H1 (cell line): ENCODE data around the gene VCX2. TPM values are rescaled to one million over a fixed set of nuclear protein-coding genes. Genes with fewer than 3 reads are reported as not detected.

Experiments used
- CTCF ChIA-PET: fragments of 300-600 bp; sonication (Branson Sonifier 250); formaldehyde crosslinking; loops from one replicate; lab custom pipeline; 2021; ENCODE audit not compliant: partially characterized antibody; lab: Charles Lee
- POLR2A ChIA-PET: fragments of 300-600 bp; sonication (Branson Sonifier 250); formaldehyde crosslinking; loops from one replicate; lab custom pipeline; 2021; ENCODE audit warnings: inconsistent platforms; ENCODE audit not compliant: partially characterized antibody; lab: Charles Lee
- DNase-seq, 2 experiments: peaks; one replicate each; pipeline versions ENCODE4 v3.0.0 to v3.0.0-alpha.2; 2010 to 2022; ENCODE audit warnings: low spot score in 2 of 2, low read depth in 1 of 2, mixed read lengths in 1 of 2
- FAIRE-seq: peaks from 2 replicates; lab custom pipeline; 2011; peaks lifted over from hg19 to GRCh38; lab: Jason Lieb, UNC
- H2AFZ ChIP-seq: 2 replicates; pipeline ENCODE4 v1.8.1; 2012; ENCODE audit warnings: low read length, inconsistent platforms
- H2AK5ac ChIP-seq: 2 replicates; pipeline ENCODE4 v1.6.1; 2013; ENCODE audit warnings: low read depth, low read length
- H2BK120ac ChIP-seq: replicated peaks from 2 replicates; pipeline ENCODE3; 2013; ENCODE audit warnings: low read depth, low read length, inconsistent platforms
- H2BK12ac ChIP-seq: 2 replicates; pipeline ENCODE4 v1.6.1; 2013; ENCODE audit warnings: low read depth, low read length
- H2BK15ac ChIP-seq: 2 replicates; pipeline ENCODE4 v1.6.1; 2013; ENCODE audit warnings: low read length
- H2BK20ac ChIP-seq: 2 replicates; pipeline ENCODE4 v1.6.1; 2013; ENCODE audit warnings: low read length
- H2BK5ac ChIP-seq: 2 replicates; pipeline ENCODE4 v1.6.1; 2013; ENCODE audit warnings: low read depth, low read length
- H3K14ac ChIP-seq: 2 replicates; pipeline ENCODE4 v1.6.1; 2013; ENCODE audit warnings: inconsistent platforms; ENCODE audit not compliant: insufficient read length
- H3K18ac ChIP-seq: 2 replicates; pipeline ENCODE4 v1.6.1; 2013; ENCODE audit warnings: low read length; ENCODE audit errors: extremely low read depth
- H3K23ac ChIP-seq: 2 replicates; pipeline ENCODE4 v1.6.1; 2013; ENCODE audit warnings: inconsistent platforms; ENCODE audit not compliant: insufficient read length
- H3K23me2 ChIP-seq: 2 replicates; pipeline ENCODE4 v1.6.1; 2013; ENCODE audit warnings: low read depth, low read length
- H3K27ac ChIP-seq: 2 replicates; pipeline ENCODE4 v1.6.1; 2011; ENCODE audit warnings: low read depth, low read length, inconsistent platforms
- H3K27me3 ChIP-seq, 4 experiments: replicated peaks in 1 of 4; 1 replicate in 1 of 4; 2 replicates in 3 of 4; pipeline versions ENCODE4 v1.6.1 to v1.8.1; 2011 to 2013; ENCODE audit warnings: low read length in 3 of 4, mild to moderate bottlenecking in 3 of 4, inconsistent platforms in 2 of 4, mixed read lengths in 2 of 4, moderate library complexity in 1 of 4; ENCODE audit not compliant: control insufficient read depth in 3 of 4, insufficient read depth in 3 of 4; ENCODE audit errors: extremely low read depth in 1 of 4
- H3K36me3 ChIP-seq, 4 experiments: 2 replicates each; pipeline versions ENCODE4 v1.6.1 to v1.8.1; 2011 to 2013; ENCODE audit warnings: mild to moderate bottlenecking in 4 of 4, low read length in 3 of 4, moderate library complexity in 2 of 4, control low read depth in 1 of 4, inconsistent platforms in 1 of 4; ENCODE audit not compliant: insufficient read depth in 4 of 4, control insufficient read depth in 2 of 4
- H3K4ac ChIP-seq: replicated peaks from 2 replicates; pipeline ENCODE3; 2013; ENCODE audit warnings: low read length, low read depth, mixed read lengths, inconsistent platforms; ENCODE audit not compliant: insufficient read length
- H3K4me1 ChIP-seq, 4 experiments: replicated peaks in 1 of 4; 1 replicate in 1 of 4; 2 replicates in 3 of 4; pipeline versions ENCODE4 v1.6.1 to v1.8.1; 2011 to 2013; ENCODE audit warnings: low read length in 3 of 4, inconsistent platforms in 2 of 4, mixed read lengths in 1 of 4; ENCODE audit not compliant: insufficient read depth in 4 of 4, control insufficient read depth in 3 of 4
- H3K4me2 ChIP-seq, 2 experiments: 2 replicates each; pipeline versions ENCODE4 v1.6.1 to v1.8.1; 2011 to 2013; ENCODE audit warnings: low read depth in 2 of 2, low read length in 2 of 2, control low read depth in 1 of 2, inconsistent platforms in 1 of 2, mild to moderate bottlenecking in 1 of 2; ENCODE audit not compliant: insufficient read depth in 1 of 2
- H3K4me3 ChIP-seq, 4 experiments: fragments of 200-600, 300-600 bp in 1 of 4; sonication (generic), shearing (Covaris generic), sonication (Bioruptor Twin) in 1 of 4; 2 replicates each; pipeline versions ENCODE4 v1.5.1 to v1.8.1; 2011 to 2016; ENCODE audit warnings: low read length in 4 of 4, low read depth in 3 of 4, control low read depth in 2 of 4, inconsistent platforms in 2 of 4, mild to moderate bottlenecking in 2 of 4, mixed read lengths in 1 of 4, moderate library complexity in 1 of 4; ENCODE audit not compliant: insufficient read depth in 2 of 4; ENCODE audit errors: extremely low read depth in 1 of 4
- H3K56ac ChIP-seq: replicated peaks from 2 replicates; pipeline ENCODE3; 2013; ENCODE audit warnings: low read depth, mild to moderate bottlenecking, mixed read lengths, low read length, inconsistent platforms; ENCODE audit not compliant: insufficient read length
- H3K79me1 ChIP-seq: 2 replicates; pipeline ENCODE4 v1.6.1; 2013; ENCODE audit warnings: low read depth, low read length, control low read depth
- H3K79me2 ChIP-seq, 2 experiments: 2 replicates each; pipeline versions ENCODE4 v1.6.1 to v1.8.1; 2012 to 2013; ENCODE audit warnings: low read length in 2 of 2, mild to moderate bottlenecking in 2 of 2, inconsistent platforms in 1 of 2; ENCODE audit not compliant: insufficient read depth in 2 of 2, control insufficient read depth in 1 of 2
- H3K9ac ChIP-seq, 4 experiments: replicated peaks in 1 of 4; 1 replicate in 1 of 4; 2 replicates in 3 of 4; pipeline versions ENCODE4 v1.6.1 to v1.8.1; 2011 to 2013; ENCODE audit warnings: low read depth in 3 of 4, low read length in 3 of 4, control low read depth in 2 of 4, mild to moderate bottlenecking in 2 of 4, moderate library complexity in 2 of 4, inconsistent platforms in 1 of 4; ENCODE audit errors: extremely low read depth in 1 of 4
- H3K9me3 ChIP-seq, 2 experiments: 2 replicates each; pipeline versions ENCODE4 v1.6.1 to v1.8.1; 2012 to 2013; ENCODE audit warnings: mild to moderate bottlenecking in 2 of 2, moderate library complexity in 2 of 2, control low read depth in 1 of 2, inconsistent platforms in 1 of 2, low read depth in 1 of 2, low read length in 1 of 2, mixed read lengths in 1 of 2; ENCODE audit not compliant: insufficient read depth in 2 of 2
- H4K20me1 ChIP-seq, 2 experiments: replicated peaks in 1 of 2; 2 replicates each; pipeline versions ENCODE3 to v1.8.1; 2011 to 2013; ENCODE audit warnings: inconsistent platforms in 2 of 2, low read length in 2 of 2, mild to moderate bottlenecking in 1 of 2; ENCODE audit not compliant: insufficient read depth in 2 of 2, control insufficient read depth in 1 of 2
- H4K5ac ChIP-seq: 2 replicates; pipeline ENCODE4 v1.6.1; 2013; ENCODE audit warnings: low read length, low read depth, mixed read lengths, inconsistent platforms; ENCODE audit not compliant: insufficient read length
- H4K8ac ChIP-seq: 2 replicates; pipeline ENCODE4 v1.8.0; 2013; ENCODE audit warnings: mild to moderate bottlenecking, moderate library complexity, low read length, inconsistent platforms; ENCODE audit not compliant: insufficient read depth; ENCODE audit errors: extremely low read depth
- H4K91ac ChIP-seq: replicated peaks from 2 replicates; pipeline ENCODE3; 2013; ENCODE audit warnings: low read length, mixed read lengths, inconsistent platforms; ENCODE audit not compliant: insufficient read length
- CREB1 ChIP-seq: IDR thresholded peaks from 2 replicates; pipeline ENCODE4 v1.6.1; 2012; ENCODE audit warnings: inconsistent platforms
- CTBP2 ChIP-seq: IDR thresholded peaks from 2 replicates; pipeline ENCODE4 v1.7.0; 2011; ENCODE audit warnings: borderline replicate concordance, mild to moderate bottlenecking, moderate library complexity, mixed read lengths, low read length; ENCODE audit not compliant: insufficient read depth, insufficient read length
- EP300 ChIP-seq, 2 experiments: IDR thresholded peaks; 1 replicate in 1 of 2; 2 replicates in 1 of 2; pipeline ENCODE4 v1.6.1; 2011 to 2012; ENCODE audit warnings: low read depth in 2 of 2, low read length in 2 of 2, mild to moderate bottlenecking in 2 of 2, borderline replicate concordance in 1 of 2, inconsistent platforms in 1 of 2, moderate library complexity in 1 of 2
- GTF2F1 ChIP-seq: IDR thresholded peaks from 2 replicates; pipeline ENCODE4 v1.6.1; 2012; ENCODE audit warnings: low read depth, low read length, improper control_type of control experiment, borderline replicate concordance
- KDM1A ChIP-seq: fragments of 200-600, 300-600 bp; sonication (generic); IDR thresholded peaks from 2 replicates; pipeline ENCODE4 v1.7.1; 2016; ENCODE audit warnings: mild to moderate bottlenecking, low read length, borderline replicate concordance
- KDM4A ChIP-seq: IDR thresholded peaks from one replicate; pipeline ENCODE4 v1.7.1; 2012; ENCODE audit warnings: low read depth, mild to moderate bottlenecking, moderate library complexity, low read length, inconsistent platforms; ENCODE audit not compliant: severe bottlenecking
- PHF8 ChIP-seq: fragments of 200-600 bp; sonication (generic); conservative IDR thresholded peaks from 2 replicates; pipeline ENCODE4 v1.7.1; 2012; ENCODE audit warnings: low read depth, mild to moderate bottlenecking, inconsistent platforms, low read length, moderate library complexity
- TAF7 ChIP-seq: optimal IDR thresholded peaks from 2 replicates; pipeline ENCODE3; 2011; ENCODE audit warnings: low read depth, mild to moderate bottlenecking, inconsistent platforms, low read length, moderate library complexity, borderline replicate concordance
- YY1 ChIP-seq: IDR thresholded peaks from 2 replicates; pipeline ENCODE4 v1.6.1; 2011; ENCODE audit warnings: low read depth, mild to moderate bottlenecking, low read length
- WGBS, 2 experiments: shearing (Covaris generic) in 1 of 2; methylation state at CpG; one replicate each; pipeline versions ENCODE4 v1.1.6 to v1.1.7; 2013 to 2015; ENCODE audit warnings: low lambda C conversion rate in 2 of 2, mixed read lengths in 2 of 2, inconsistent platforms in 1 of 2, low coverage in 1 of 2, missing lambda C conversion rate in 1 of 2; ENCODE audit not compliant: insufficient replicate concordance in 2 of 2, insufficient coverage in 1 of 2, insufficient read length in 1 of 2; ENCODE audit errors: extremely low coverage in 1 of 2, missing lambda C conversion rate in 1 of 2; 5-methylcytosine and 5-hydroxymethylcytosine counted together
- polyA plus RNA-seq, 7 experiments: library from polyadenylated mRNA; depleted of rRNA in 3 of 7; stranded (reverse) in 5 of 7; unstranded in 2 of 7; fragments of >200 nt in 5 of 7; fragments of 200-250 nt in 2 of 7; gene quantifications; 1 replicate in 5 of 7; 2 replicates in 1 of 7; 4 replicates in 1 of 7; pipeline versions ENCODE4 v1.2.1 to v1.2.3, GENCODE V29; 2011 to 2013; ENCODE audit warnings: missing spikeins in 2 of 7, mixed read lengths in 2 of 7
- total RNA-seq: library from RNA; stranded (reverse); fragmentation: NEBNext Ultra II Directional; extraction: Animal tissue kit (Norgen Biotek cat#: 25700); gene quantifications from 2 replicates; pipeline ENCODE4 v1.2.1, GENCODE V29; 2021
- TF ChIP-seq, protein P1 (sequence below): IDR thresholded peaks from 2 replicates; pipeline ENCODE4 v1.6.1; 2012; ENCODE audit warnings: inconsistent platforms
- TF ChIP-seq, protein P2 (sequence below): IDR thresholded peaks from 2 replicates; pipeline ENCODE4 v1.6.1; 2012; ENCODE audit warnings: low read length, inconsistent platforms

Gene VCX2
- total and polyA plus RNA-seq, 2 of the 8 experiments (the other 6 are each of a cell fraction or from before 2014, with no cell fraction given): not detected

DNA sequence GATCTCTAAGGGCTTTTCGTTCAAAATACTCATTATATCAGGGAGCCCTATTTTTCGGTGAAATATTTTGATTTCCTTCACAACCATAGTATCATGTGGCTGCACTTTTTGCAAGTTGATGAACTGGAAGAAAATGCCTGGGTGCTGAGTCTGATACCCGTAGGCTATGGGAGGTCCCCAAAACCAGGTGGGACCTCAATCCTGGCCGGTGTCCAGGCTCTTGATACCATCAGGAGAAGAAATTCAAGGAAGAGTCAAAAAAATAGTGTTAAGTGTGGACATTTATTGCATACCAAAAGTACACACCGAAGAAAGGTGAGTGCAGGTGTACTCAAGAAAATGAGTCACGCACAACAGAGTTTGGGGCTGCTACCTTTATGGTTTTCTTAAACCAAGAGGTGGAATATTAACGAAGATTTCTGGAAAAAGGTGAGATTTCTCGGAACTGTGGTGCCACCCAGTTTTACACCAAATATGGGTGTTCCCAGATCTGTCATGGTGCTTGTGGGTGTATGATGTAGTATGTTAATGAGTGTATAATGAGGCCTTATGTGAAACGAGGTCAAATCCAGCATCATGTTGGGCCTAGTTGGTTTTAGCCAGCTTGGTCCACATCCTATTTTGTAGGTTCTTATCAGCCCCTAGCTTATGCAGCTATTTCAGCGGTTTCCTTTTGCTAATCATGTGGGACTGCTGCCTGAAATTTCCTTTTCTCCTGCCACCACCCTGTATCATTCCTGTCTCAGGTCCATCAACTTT, 29.9 kb downstream of the VCX2 start:
- no peak overlapping the region for H3K56ac ChIP-seq
- no peak overlapping the region for H4K5ac ChIP-seq
- no peak overlapping the region for H3K4ac ChIP-seq
- no peak overlapping the region for H2BK12ac ChIP-seq
- H3K4me3 ChIP-seq: no peak overlapping the region
- H3K14ac ChIP-seq: no peak overlapping the region
- H4K91ac ChIP-seq: no peak overlapping the region
- FAIRE-seq (no peak), DNase-seq (no peak)
- WGBS, 2 experiments: 88% methylated on average over 8 of the region's 10 CpGs; no CpG with 5 or more reads in 1 of the 2 experiments
- H3K18ac ChIP-seq: no peak overlapping the region
- H2AFZ ChIP-seq: no peak overlapping the region
- H3K79me2 ChIP-seq: no peaks in the 10 kb centered on the region
- H4K8ac ChIP-seq: no peak overlapping the region
- ChIA-PET CTCF (no interaction called here), POLR2A (no interaction called here)
- H3K4me1 ChIP-seq: no peaks in the 10 kb centered on the region
- no peaks in the 10 kb centered on the region for H3K9me3 ChIP-seq
- no peak overlapping the region for H2BK20ac ChIP-seq
- H3K9ac ChIP-seq: no peak overlapping the region
- H3K23ac ChIP-seq: no peak overlapping the region
- no peaks in the 10 kb centered on the region for H3K79me1 ChIP-seq
- no peaks in the 10 kb centered on the region for H3K23me2 ChIP-seq
- no peak overlapping the region for H3K27ac ChIP-seq
- H3K27me3 ChIP-seq: no peaks in the 10 kb centered on the region
- H3K4me2 ChIP-seq: no peak overlapping the region
- H2BK15ac ChIP-seq: no peak overlapping the region
- no peak overlapping the region for H2BK120ac ChIP-seq
- no peak overlapping the region for H2AK5ac ChIP-seq
- no peaks in the 10 kb centered on the region for H4K20me1 ChIP-seq
- no peaks in the 10 kb centered on the region for H3K36me3 ChIP-seq
- H2BK5ac ChIP-seq: no peak overlapping the region
- TF ChIP-seq CREB1 (no peak), KDM1A (no peak), EP300 (IDR thresholded peaks at IDR 0.05; ENCODE audit: borderline replicate concordance in 1 of 2, low read depth in 2 of 2, low read length in 2 of 2) (no peak), GTF2F1 (no peak), KDM4A (no peak), YY1 (no peak), PHF8 (no peak), CTBP2 (no peak), TAF7 (no peak)
- TF ChIP-seq, protein P1, sequence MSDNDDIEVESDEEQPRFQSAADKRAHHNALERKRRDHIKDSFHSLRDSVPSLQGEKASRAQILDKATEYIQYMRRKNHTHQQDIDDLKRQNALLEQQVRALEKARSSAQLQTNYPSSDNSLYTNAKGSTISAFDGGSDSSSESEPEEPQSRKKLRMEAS: no peak
- TF ChIP-seq, protein P2, sequence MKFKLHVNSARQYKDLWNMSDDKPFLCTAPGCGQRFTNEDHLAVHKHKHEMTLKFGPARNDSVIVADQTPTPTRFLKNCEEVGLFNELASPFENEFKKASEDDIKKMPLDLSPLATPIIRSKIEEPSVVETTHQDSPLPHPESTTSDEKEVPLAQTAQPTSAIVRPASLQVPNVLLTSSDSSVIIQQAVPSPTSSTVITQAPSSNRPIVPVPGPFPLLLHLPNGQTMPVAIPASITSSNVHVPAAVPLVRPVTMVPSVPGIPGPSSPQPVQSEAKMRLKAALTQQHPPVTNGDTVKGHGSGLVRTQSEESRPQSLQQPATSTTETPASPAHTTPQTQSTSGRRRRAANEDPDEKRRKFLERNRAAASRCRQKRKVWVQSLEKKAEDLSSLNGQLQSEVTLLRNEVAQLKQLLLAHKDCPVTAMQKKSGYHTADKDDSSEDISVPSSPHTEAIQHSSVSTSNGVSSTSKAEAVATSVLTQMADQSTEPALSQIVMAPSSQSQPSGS: no peak
